ENCODE data around the gene C1GALT1C1L.
"Not testable (repeated sequence)": the region's sequence is repeated elsewhere in the genome, so short reads cannot be mapped to it uniquely, and the experiment has no call there.

Gene C1GALT1C1L

DNA sequence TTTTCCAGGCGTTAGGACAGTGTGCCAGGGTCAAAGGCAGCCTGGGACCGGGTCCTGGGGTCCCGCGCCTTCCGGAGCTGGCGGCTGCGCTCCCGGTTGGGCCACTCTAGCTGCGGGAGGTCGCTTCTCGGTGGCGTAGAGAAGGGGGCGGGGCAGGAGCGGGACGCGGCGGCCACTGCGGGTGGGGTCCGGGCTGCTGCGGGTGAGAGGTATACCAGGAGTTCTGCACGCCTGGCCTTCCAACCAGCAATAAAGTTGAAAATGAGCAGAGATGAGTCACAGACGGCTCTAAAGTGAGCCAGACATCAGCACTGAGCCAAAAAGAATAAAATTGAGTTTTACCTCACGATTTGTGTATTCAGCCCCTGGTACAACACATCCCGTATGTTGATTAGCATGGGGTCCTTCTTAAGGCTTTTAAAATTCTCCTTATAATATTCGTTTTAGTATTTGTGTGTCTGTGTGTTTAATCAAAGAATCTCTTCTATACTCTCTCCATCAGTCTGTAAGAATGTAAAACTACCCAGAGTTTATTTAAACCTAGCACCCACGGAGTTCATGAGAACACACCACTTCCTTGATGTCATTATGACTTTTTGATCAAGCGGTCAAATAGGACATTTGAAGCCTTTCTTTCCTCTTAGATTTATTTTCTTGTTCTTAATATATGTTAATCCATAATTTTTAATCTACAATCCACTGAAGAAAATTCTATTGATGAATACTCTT, at the start of gene C1GALT1C1L:
TSS of gene C1GALT1C1L (minus strand) at position 108 of the 729 bp plus-strand sequence. CDS start at position 1, 107 bp downstream.
- peak; percentile 46 for DNase-seq (ENCODE audit: low read depth)

DNA sequence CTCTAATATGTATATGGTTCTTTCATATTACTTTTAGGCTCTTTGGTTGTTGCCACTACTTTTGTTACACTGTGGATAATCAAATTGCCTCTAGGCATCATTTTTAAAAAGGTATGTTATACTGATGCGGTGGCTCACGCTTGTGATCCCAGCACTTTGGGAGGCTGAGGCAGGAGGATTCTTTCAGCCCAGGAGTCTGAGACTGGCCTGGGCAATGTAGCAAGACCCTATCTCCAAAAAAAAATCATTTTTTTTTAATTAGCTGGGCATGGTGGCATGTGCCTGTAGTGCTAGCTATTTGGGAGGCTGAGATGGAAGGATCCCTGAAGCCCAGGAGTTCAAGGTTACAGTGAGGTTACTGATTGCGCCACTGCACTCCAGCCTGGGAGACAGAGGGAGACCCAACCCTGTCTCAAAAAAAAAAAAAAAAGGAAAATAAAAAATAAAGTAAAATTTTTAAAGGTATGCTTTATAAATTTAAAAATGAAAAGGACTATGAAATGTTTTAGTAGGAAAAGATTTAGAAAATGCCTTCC, 49.5 kb upstream of the C1GALT1C1L start:
- DNase-seq (ENCODE audit: low read depth): no peak

DNA sequence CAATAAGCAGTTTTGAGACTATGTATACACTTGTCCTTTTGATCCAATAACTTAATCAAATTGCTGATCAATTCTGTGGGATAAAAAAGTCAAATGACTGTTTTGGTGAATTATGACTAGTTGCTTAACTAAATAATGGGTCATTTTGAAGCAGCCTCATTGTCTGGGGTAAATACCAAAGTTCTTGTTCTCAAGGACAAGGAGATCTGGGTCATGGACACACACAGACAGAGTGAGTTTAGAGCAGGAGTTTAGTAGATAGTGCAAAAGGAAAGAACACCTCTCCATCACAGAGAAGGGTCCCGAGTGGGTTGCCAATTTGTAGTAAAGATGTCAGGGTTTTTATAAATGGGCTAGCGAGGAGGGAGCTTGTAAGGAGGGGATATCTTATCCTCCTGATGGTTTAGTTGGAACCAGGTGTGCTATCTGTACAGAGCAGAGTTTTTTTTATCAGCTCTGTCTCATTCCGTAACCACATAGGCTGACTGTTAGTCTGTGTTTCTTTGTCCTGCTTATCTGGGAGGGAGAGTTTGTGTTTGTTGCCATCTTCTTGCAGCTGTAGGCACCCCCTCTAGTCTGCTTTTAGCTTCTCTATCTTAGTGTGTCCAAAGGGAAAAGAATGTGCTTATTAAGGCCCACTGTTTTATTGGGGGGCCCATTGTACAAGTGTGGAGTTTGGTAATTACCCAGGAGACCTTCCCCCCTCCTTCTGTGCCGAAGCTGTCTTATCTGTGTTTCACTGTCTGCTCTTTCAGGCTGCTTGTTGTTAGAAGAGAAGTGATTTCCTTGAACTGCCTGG, 48.7 kb upstream of the C1GALT1C1L start:
- DNase-seq (ENCODE audit: low read depth): no peak

- no peak for DNase-seq (ENCODE audit: low read depth)
Observed at GRCh38 chr2:43718530-43719124, 42.4 kb upstream of the C1GALT1C1L start.

DNA sequence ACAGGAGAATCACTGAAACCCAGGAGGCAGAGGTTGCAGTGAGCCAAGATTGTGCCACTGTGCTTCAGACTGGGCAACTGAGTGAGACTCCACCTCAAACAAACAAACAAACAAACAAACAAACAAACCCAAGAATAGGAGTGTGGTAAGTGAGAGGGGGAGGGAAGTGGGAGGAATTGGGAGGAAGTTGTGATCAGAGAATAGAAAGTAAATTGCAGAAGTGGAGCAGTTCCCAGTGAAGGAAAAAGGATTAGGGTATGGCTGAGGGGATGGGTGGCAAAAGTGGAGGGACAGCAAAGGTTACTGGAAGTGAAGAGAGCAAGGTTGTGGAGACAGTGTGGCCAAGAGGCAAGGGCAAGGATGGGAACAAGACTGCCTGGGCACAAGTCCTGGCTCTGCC, 41.1 kb upstream of the C1GALT1C1L start:
- no peak for DNase-seq (ENCODE audit: low read depth)

GRCh38 chr2:43715300-43716098, 39.3 kb upstream of the C1GALT1C1L start:
- DNase-seq (ENCODE audit: low read depth): no peak

DNA sequence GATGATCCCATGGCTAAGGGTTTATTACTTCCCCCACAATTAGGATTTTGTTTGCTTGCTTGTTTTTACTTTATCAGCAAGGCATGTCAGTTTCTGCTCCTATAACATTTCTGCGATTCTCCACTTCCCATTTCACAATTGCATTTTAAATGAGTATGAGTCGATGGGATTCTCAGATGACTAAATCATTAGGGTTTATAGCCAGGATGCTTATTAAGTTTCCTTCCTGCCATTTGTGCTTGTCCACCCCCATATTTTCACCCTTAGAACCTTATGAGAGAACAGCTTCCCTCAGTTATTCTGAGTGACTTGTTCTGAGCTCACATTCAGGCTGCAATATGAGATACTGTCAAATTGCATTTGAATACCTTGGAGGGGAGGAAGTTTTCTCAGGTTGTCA, 37.9 kb upstream of the C1GALT1C1L start:
- DNase-seq (ENCODE audit: low read depth): no peak

- no peak for DNase-seq (ENCODE audit: low read depth)
Observed at GRCh38 chr2:43710866-43711265, 34.6 kb upstream of the C1GALT1C1L start.

DNA sequence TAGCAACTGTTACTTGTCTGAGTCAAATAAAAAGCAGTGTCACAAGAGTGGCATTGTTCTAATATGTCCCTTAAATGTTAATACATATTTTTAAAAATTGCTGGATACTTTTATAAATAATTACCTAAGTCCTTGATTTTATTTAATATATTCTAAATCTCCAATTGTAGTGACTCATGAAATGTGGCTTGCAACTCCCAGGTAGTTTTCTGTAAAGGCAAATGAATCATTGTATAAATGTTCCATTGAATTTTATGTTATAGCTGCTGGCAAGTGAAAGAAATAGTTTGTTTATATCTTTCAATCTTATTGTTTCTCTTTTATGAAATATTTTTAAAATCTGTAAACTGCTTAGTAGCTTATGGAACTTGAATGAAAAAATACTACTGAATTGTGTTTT, 32.7 kb upstream of the C1GALT1C1L start:
- no peak for DNase-seq (ENCODE audit: low read depth)

DNA sequence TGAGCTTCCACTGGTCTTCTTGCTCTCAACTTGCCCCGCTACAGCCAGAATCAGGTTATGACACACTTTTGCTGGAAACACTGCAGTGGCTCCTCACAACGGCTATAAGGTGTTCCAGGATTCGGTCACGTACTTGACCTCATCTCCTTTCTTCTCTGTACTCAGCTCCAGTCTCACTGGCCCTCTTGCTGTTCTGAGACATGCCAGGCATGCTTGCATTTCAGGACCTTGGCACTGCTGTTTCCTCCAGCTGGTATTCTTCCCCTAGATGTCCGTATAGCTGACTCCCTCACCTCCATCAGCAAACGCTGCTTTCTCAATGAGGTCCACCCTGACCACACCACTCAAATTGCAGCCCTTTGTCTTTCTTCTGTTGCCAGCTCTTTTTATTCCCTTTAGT, 31.9 kb upstream of the C1GALT1C1L start:
- no peak for DNase-seq (ENCODE audit: low read depth)

DNA sequence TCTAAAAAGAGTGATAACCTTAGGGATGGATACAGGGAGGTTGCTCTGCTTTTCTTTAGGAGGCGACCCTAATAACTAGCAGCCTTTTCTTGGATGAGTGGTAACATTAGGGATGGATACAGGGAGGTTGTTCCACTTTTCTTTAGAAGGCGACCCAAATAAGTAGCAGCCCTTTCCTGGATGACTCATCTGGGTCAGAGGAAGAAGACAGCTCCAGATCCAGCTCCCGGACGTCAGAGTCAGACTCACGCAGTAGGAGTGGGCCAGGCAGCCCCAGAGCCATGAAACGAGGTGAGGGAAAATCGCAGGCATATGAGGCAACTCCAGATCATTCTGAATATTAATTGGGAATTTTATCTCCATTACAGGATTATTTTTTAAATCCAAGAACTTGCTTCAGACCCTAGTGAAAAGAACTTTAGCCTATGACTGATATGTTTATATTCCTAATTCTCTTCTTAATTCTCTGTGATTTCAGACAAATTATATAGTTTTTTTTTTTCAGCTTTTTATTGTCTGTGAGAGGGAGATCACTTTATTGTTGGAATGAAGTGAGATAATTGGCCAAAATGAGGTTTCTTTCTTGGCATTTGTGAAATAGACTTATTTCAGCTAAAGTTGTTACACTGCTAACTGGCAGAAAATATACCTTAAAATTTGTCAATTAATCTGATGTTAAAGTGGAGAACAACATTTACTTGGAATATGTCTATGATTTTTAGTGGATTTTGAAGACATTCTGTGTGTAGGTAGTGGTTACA, 31.2 kb upstream of the C1GALT1C1L start:
- no peak for DNase-seq (ENCODE audit: low read depth)

- no peak for DNase-seq (ENCODE audit: low read depth)
Observed at GRCh38 chr2:43701111-43701510, 24.9 kb upstream of the C1GALT1C1L start.

GRCh38 chr2:43699761-43700160, 23.5 kb upstream of the C1GALT1C1L start:
- DNase-seq (ENCODE audit: low read depth): no peak

DNA sequence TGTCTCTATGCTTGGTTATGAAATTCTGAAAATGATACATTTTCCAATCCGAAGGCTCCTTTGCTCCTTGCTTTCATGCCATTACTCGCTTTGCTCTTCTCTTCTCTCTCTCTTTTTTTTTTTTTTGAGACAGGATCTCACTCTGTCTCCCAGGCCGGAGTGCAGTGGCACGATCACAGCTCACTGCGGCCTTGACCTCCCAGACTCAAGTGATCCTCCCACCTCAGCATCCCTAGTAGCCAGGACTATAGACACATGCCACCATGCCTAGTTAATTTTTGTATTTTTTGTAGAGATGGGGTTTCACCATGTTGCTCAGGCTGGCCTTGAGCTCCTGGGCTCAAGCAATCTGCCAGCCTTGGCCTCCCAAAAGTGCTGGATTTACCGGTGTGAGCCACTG, 21.9 kb upstream of the C1GALT1C1L start:
- not testable (repeated sequence) for DNase-seq (ENCODE audit: low read depth)

GRCh38 chr2:43692428-43692994, 16.3 kb upstream of the C1GALT1C1L start:
- DNase-seq (ENCODE audit: low read depth): no peak

DNA sequence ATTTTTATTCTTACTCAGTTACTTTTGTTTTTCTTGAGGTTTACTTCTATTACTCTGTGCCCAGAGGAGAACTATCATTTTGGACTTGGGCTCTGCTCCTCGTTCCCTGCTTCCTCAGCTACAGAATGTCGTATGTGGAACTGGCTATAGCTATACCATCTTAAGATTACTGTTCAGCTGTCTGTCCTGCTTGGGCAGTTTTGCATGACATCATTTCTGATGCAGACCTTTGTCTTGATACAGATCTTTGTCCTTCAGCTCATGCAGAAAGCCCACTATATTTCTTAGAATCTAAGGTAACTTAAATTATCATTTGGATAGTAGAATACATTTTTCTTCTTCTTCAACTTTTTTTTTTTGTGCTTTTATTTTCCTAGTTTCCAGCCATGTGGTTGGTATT, 13.8 kb upstream of the C1GALT1C1L start:
- DNase-seq (ENCODE audit: low read depth): no peak

- no peak for DNase-seq (ENCODE audit: low read depth)
Observed at GRCh38 chr2:43685357-43685756, 9.1 kb upstream of the C1GALT1C1L start.

DNA sequence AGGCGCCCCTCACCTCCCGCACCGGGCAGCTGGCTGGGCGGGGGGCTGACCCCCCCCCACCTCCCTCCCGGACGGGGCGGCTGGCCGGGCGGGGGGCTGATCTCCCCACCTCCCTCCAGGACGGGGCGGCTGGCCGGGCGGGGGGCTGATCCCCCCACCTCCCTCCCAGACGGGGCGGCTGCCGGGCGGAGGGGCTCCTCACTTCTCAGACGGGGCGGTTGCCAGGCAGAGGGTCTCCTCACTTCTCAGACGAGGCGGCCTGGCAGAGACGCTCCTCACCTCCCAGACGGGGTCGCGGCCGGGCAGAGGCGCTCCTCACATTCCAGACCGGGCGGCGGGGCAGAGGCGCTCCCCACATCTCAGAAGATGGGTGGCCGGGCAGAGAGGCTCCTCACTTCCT, 1.6 kb upstream of the C1GALT1C1L start:
- DNase-seq (ENCODE audit: low read depth): not testable (repeated sequence)

DNA sequence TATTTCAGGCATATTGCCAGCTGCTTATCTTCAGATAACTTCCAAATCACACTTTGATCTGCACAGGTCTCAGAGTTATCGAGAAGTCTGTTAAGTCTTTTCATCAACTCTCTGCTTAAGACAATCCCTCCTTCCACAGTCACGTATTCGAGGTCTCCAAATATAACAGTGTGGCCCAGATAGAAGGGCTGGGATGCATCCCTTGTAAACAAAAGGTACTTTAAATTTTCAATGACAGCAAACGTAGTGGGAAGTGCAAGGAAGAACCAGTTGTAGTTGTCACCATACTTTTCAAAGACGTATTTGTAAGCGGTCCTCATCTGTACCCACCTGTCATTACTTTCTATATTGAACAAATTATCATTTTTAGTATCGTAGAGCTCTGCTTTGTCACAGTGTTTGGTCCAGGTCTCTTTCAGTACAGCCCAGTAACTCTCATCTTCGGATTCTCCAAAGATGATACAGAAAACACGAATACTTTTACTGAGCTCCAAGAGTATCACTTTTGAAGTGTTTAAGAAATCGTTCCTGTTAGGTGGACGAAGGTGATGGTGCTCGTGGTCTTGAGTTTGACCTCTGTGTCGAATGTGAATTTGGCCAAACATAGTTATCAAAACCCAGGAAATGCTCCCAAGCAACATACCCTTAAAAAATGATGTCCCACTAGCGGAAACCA, 445 bp downstream of the C1GALT1C1L start:
- DNase-seq (ENCODE audit: low read depth): no peak

GRCh38 chr2:43657241-43657640, 19.0 kb downstream of the C1GALT1C1L start:
- no peak for DNase-seq (ENCODE audit: low read depth)

All from activated T-cell treated with anti-CD3 and anti-CD28 coated beads for 48 hours (primary cell).